Measurements from ENCODE around the gene PSMD4.

The PSMD4 gene

DNA sequence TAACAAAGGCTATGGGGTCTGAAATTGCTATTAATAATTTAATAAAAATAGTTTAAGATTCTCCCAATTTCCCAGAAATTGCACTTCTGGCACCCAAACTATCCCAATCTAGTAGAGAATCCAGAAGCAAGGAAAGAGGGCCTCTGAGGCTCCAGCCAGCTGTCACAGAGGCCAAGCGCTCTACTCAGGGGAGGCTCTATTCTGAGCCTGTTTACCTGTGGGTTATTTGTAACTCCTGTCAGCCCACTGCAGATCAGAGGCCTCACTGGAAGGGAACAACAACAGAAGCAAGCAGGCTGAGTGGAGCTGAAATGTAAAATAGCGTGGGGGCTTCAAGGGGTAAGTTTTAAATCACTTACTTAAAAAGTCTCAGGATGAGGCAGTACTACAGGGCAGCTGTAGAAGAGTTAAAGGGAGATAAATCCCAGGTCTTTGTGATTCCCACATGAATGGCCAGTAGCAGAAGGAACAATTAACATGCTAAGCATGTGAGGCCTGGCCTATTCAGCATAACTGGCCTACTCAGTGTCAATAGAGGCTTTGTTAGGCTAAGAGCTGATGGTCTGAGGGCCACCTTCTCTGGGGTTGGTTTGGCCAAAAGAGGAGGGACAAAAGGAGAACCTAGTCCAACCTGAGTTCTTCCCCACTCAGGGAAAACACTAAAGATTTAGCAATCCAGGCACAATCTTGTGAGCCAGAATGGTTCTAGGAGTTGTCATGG lies 40.4 kb downstream of the PSMD4 start:
- DNase-seq, result no peak

DNA sequence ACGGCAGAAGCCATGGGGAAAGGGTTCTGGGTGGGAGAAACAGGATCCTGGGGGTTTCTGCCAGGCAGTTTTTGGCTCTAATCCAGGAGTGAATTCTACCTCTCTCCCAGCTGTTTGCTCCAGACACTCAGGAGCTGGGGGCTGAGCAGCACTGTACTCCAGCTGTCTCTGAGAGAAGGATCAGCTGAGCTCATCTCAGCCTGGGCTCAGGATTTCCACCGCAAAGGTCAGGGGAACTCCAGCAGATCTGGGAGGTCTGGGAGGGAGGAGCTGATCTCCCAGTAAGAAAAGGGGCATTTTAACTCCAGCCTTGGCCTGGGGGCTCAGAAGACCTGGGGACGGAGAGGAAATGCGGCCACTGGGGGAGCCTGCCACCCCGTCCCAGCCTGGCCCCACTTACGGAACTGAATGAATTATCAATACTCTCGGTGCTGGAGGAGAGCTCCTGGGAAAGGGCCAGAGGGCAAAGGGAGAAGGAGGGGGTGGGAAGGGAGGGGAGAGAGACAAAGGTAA lies 55.3 kb downstream of the PSMD4 start:
- no peak for DNase-seq

DNA sequence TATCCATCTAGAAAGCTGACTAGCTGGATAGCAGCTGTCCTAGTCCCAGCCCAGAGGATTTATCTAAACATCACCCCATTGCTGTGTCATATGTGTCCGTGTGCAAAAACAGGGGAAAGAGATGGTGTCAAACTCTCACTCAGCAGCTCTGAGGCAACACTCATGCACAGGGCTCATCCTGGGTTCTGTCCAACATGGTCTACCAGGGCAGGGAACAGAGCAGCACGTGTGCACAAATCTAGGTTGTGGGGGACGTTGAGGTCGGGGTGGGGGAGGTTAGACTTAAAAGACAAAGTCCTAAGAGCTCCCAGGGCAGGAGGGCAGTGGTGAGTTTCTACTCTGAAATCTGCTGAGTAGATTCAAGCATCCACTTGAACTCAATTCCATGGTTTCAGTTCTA lies 56.5 kb downstream of the PSMD4 start:
- no peak for DNase-seq

DNA sequence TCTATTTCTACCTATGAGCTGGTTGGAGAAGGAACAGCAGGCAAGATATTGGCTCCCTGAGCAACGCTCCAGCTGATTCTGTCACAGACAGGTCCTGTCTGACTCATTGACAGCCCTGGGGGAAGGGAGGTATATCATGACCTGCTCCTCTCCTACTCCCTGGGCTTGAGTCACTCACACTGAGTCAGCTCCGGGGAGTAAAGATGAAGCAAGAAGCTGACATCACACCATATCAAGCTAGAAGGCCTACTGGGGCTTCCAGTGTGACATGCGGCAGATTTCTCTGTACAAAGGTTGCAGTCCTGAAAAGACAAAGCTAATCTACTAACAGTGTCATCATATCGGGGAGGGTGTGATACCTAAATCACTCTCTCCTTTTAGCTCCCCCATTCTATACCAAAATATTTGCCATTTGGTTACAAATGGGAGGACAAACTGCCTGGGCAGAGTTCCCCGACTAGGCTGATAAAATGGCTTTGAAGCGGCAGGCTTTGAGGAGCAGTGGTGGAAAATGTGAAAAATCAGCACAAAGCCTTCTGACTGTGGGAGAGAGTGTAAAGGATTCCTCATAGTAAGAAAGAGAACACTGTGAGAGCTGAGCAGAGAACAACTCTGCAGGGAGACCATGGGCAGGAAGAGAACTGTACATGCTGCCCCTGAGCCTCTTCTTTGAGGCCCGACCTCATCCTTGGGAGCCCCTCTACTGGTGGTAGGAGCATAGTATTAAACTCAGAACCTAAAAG lies 57.2 kb downstream of the PSMD4 start:
- no peak for DNase-seq

DNA sequence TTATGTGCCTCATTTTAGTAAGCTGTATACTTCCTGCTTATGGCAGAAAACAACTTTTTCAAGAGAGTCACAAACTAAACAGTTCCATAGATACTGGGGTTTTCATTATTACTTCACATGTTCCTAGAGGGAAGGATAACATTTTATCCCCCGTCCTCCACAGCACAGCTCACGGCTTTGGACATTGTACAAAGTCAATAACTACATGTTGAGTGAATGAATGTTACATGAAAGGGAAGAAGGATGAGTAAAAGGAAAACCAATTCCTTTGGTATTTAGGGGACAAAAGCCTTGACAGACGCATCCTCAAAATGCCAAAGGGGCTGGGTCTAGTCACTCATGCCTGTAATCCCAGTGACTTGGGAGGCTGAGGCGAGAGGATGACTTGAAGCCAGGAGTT lies 57.9 kb downstream of the PSMD4 start:
- DNase-seq, result no peak

DNA sequence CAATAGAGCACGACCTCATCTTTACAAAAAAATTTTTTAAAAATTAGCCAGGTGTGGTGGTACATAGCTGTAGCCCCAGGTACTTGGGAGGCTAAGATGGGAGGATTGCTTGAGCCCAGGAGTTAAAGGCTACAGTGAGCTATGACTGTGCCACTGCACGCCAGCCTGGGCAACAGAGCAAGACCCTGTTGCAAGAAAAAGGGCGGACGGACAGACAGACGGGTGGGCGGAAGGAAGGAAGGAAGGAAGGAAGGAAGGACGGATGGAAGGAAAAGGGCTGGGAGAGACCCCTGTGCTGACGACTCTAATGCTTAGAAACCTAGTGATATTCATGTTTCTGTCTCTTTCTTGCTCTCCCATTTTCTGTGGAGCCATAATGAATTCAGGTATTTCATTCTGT lies 58.3 kb downstream of the PSMD4 start:
- no peak for DNase-seq

DNA sequence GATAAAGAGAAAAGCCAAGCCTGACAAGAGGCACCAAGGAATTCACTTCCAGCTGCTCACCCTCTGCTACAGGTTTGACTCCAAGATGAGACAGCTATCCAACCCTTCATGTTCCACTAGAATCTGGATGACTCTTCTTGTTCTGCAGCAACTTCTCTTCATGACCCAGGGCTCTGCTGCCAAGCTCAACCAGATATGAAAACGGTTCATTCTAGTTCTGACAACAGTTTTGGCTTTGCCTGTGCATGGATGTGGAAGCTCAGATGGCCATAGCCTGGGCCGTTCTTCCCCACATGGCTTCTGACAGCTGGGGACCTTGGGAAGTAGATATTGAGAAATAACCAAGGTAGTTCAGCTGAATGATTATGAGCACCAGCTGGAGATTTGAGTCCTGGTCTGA lies 59.0 kb downstream of the PSMD4 start:
- no peak for DNase-seq

DNA sequence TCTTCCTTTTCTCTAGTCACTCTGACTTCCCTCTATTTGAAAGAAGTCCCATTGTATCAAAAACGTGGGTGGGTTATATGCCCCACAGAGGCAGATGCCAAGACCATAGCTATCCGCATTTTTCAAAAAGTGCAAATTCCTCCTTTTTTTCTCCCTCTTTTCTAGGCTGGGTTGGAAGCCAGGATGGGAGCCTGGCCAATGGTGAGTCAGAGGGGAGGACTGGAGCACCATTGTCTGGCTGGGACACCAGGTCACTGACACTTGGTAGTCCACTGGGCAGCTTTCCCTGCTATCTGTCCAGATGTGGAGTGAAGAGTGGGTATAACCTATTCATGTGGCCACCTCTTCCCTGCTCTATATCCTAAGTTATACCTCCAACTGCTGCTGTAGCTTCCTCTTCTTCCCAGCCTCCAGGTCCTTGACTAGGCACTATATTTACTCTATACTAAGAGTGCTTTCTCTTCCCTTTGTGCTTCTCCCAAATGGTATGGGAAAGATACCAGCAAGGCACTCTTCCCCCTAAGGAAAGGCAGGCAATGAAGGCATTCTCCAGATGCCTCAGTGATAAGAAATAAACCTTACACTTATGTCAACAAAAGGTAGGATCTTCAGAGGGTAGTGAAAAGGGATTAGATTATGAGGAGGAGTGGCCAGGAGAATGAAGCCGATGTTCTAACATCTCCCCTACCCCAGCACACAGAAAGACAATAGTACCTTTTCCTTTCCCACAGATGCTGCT lies 59.8 kb downstream of the PSMD4 start:
- no peak for DNase-seq

DNA sequence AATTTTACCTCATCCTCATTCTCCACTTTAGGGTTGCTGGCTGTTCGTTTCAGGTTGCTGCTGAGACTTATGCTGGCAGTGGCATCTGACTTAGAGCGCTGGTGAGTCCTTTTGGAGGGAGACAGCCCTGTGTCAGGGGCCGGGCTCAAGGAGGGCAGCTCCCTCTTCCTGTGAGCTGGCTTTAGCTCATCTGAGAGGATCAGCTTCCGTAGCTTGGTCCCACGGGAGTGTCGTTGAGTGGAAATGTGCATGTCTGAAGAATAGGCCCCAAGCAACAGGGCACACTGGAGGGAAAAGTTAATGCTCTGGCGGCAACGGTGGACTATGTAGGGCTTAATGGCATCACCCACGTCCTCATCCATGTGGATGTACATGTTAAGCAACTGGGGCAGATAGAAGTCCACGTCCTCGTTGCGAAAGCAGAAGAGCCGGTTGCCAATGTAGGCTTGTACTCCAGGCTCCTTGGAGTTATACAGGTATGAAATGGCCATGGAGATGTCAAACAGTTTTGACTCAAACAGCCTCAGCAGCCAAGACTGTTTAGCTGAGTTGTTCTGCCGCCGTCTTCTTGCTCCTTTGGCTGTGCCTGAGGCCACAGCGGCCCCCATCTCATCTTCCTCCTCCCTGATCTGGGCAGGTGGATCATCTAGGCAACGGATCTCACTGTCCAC lies 61.2 kb downstream of the PSMD4 start:
- no peak for DNase-seq

Measured in right kidney (tissue), 1 donor.